NCI-H187 treated with DMSO at 0.1 percent for 48 hours (cell line): Measurements from ENCODE around the gene AFF3.

Experiments used
- DNase-seq: peaks from one replicate; lab custom pipeline; 2025; lab: John Stamatoyannopoulos, UW

Gene AFF3

DNA sequence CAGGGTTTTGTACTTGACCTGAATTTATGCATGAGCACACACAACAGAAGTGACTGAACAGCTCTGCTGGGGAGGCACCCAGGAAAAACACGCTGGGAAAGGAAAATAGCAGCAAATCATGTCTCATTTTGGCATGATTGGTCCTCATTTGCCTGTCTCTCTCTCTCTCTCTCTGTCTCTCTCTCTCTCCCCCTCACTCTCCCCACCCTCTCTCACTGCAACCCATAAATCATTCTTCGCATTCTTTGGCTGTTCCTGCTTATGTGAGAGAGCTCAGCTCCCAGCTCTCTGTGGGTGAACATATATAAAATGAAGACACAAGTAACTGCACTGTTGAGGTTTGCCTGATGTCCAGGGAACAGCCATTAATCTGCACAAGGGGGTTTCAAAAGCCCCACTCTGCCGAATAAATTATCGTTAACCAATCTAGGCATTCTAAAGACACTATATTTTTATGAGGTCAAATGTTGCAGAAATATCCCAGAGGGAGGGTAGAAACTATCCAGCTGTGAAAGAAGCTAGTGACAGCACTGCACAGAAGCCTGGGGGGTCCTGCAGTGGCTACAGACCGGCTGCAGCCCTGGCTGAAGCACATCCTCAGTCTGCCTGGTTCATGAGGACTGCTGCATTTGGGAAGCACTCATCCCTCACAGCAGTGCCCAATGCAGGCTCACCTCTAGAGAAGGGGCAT lies 260.3 kb downstream of the AFF3 start:
- no peak for DNase-seq

DNA sequence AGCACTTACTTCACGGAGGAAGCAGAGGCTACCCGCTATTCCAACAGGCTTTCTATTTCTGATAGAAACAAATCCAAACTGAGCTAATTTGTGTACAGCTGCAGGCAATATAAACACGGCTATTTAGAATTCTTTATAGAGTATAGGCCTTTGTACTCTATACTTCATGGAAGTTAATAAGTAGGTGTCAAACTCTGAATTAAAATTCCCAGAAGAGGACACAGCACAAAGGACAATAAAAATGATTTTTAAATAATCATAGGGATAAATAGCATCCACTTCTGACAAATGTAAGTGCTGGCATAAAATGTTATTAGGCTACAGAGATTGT lies 261.5 kb downstream of the AFF3 start:
- no peak for DNase-seq

DNA sequence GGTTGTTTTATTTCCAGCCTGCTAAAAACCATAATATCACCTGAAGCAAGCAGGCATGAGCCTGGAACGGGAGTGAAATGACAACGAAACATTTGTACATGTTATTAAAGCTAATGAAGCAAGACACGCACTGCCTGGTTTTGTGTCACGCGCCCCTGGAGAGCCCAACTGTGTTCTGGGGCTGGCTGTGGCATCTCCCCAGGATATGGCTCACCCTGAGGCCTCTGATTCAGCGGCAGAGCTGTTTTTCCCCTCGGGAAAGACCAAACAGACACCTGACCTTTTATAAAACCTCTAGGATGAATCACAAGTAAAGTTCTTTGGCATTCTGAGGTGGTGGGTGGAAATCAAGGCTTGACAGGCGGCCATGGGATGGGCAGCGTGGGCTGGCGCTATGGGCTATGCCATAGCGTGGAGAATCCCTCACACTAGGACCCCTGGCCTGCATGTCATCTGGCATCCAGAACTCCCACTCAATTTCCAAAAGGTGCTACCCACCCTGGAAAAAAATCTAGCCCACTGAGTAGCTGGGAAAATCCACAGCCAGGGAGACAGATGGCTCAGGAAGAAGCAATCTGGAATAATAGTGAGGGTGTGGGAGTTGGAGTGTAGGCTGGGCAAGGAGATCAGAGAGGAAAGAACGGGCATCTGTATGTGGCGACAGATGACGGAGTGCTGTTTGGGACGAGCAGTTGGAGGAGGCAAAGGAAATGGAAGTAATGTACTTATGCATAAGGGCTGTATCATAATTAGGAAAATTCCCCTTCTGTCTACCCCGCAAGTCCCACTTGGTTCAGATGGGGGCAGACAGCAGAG lies 262.0 kb downstream of the AFF3 start:
- no peak for DNase-seq

DNA sequence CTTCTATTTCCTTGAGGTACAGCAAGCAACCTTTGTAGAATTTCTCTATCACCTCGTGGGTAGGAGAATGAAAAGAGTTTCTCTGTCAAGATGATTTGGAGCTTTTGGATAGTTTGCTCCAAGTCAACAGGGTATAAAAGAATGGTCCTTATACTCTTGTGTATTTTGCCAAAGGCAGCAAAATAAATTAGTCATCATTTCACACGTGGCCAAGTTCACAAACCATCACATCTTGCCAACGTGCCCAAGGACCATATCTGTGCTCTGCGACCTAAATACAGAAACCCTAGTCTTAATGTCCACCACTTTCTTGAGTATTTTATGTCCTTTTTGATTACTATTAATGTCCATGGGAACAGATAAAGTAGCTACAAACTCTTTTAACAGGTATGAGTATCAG lies 262.9 kb downstream of the AFF3 start:
- no peak for DNase-seq

DNA sequence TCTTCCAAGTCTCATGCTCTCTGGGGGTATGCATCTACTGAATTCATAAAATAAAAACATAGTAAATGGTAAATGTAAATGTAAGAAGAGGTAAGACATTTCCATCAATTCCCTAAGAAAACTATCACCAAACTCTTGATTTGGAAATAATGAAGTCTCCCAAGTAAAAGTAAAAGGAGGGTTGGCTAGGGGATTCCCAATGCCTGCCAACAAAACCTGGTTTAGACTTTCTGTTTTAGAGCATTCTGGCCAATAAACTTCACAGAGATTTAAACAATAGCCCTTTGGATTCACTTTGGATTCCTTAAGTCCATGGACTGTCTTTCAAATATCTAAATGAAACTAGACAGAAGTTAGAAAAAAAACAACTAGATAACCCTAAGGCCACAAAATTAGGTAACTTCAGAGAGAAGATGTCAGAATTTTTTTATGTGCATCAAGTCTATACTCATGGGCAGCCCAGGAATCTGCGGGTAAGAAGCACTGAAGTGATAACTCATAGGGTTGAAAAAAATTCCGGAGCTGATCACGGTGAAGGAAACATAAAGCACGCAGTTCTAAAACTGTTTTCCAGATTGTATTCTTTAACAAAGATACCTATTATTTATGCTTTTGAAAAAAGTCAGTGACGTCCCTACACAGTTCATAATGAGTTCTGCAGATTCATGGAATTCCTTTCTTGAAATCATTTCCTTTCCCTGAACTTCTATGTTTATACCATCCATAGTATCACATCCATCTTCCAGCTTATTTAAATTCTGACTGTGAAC lies 263.6 kb downstream of the AFF3 start:
- no peak for DNase-seq

DNA sequence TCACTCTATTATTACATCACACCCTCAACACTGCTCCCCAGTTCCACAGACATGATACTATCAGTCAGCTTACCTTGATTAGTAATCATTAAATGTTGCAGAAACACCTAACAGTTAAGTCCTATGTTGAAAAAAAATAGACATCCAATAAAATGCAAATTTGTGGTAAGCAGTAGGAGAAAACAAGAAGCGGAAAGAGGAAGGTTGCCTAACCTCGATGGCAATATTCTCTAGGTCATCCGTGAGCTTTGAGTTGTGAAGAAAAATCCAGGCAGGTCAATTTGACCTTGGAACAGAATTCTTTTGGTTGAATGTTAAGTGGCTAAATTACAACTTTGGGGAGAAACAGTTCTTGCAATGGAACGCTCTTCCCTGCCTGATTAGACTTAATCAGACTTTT lies 264.4 kb downstream of the AFF3 start:
- no peak for DNase-seq

DNA sequence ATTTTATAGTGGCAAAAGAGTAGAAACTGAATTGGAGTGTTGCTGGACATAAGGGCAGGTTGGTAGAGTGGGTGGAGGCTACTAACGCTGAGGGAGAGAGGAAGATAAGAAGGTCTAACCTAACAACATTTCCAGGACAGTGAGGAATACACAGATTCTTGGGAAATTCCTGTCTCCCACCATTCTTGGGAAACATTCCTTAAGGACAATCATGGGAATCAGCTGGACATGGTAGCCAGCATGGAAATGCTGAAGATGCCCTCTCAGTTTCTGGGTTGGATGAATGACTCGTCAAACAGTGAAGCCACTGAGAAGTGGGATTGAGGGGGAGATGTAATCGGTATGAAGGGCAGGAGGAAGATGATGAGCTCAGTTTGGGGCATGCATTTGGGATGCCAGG lies 265.4 kb downstream of the AFF3 start:
- no peak for DNase-seq

DNA sequence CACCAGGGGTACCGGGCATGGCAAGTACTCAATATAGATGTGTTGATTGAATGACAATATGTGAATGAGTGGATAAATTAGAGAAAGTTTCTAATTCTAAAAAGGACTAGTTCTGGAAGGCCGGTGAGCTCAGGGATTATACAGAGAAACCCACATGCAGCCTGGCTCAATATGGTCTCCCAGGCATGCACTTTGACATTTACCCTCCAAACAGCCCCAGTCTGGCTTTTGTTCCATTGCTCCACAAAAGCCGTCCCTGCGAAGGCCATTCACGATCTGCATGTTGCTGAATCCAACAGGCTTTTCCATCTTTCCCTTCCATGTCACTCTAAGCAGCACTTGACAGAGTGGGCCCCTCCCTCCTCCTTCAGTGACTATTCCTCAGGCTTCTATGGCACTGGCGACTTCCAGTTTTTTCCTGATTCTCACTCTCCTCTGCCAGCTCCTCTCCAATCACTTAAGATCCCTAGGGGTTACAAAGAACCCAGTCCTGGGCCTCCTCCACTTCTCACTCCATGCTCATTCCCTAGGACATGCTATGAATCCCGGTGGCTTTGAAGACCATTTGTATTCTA lies 266.7 kb downstream of the AFF3 start:
- no peak for DNase-seq

DNA sequence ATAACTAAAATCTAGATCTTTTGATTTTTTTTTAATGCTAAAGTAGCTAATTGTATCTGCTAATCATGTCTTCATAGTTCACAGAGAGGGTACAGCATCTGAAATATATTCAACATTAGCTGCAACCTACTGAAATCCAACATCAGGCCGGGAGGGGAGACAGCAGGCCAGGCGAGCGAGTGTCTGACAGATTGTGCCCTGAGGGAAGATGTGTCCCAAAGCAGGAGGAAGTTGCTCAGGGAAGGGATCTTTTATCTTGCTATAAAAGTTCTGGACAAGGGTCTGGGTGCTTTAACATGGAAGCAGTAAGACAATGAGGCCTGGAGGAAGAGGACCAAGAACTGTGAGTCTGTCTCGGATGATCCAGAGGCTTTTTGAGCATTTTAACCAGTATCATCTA lies 274.1 kb downstream of the AFF3 start:
- no peak for DNase-seq

DNA sequence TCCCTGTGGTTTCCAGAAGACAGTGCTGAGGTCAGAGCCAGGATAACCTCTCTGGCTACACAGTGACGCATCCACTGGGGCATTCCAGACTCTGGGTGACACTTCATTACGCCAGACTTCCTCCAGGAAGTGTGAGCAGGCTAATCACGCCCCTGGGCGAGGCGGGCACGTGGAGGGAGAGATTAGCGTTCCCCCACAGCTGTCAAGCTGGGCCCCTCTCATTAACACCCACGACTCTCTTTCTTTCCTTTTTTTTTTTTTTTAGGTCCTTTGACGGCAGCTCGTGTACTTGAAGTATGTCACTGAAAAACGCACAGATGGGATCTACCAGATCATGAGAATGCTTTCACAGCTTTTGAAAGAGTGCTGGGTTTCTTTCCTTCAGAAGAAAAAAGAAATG lies 274.6 kb downstream of the AFF3 start:
- DNase-seq = no peak

DNA sequence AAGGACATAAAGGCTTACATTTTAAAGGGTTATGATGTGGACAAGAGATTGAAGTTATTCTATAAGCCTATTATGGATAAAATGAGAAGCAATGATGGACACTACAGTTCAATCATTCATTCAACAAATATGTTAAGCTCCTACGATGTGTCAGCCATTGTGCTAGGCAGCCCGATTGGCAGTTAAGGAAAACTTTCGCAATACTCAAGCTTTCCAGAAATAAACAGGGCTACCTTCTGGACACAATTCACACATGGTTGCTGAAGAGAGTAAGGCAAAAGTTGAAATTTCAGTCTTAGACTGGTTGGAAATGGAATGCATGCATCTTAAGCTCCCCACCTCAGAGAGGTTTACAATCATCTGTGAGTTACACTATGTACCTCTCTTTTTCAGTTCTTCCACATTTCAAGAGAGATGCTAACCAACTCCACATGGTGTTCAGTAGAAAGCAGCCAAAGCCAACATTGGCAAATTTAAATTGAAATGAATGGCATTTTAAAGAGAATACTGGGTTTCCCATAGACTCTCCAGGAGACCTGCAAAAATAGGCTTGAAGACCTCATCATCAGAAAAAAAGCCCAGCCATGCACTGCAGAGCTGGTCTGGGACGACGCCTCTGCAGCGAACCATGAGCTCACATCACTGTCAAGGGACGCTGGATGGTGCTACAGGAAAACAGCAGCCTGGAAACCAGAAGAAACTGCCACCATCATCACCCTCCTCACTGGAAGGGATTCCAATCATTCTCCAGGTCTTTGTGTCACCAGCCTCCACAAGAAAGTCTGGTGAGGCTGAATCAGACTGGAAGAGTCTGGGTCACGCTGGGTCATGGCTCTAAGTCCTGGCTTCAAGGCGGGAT lies 276.3 kb downstream of the AFF3 start:
- no peak for DNase-seq

DNA sequence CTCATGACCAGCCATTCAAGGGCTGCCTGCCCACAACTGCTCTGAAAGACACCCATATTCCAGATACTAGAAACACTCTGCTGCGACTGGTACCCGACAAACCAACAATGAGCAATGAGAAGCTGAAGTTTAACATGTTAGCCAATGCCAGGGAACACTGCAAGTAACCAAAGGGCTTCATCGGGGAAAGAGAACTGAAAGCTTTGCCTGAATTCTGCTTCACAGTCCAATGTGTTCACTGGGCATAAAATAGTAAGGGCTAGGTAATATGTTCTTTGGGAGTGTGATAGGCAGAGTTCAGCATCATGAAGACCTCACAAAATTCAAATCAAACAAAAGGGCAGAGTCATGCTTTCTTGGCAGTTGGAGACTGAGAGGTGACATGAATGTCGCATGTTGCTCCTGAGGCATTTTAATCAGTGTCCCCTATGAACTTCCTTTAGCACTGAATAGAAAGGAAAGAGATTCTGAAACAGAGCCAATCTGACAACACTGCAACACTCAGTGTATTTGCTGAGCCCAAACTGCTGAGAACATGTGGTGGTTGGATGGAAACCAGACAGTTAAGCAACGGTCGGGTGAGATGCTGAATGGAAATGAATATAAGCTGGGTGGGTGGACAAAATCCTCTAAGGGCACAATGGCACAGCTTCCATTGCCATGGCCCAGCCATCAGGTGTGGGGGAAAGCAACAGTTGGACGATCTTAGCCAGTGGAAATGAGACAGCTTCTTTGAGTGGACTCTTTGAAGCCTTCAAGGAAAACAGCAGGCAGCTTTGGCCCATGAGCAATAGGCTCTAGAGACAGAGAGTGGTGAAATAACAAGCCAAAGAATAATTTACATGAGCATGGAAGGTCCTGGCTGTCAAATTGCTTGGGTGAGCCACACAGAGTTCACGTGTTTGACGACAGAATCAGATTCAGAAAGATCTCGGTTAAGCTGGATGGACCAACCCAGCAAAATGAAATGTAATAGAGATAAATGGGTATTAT lies 277.5 kb downstream of the AFF3 start:
- DNase-seq = no peak

DNA sequence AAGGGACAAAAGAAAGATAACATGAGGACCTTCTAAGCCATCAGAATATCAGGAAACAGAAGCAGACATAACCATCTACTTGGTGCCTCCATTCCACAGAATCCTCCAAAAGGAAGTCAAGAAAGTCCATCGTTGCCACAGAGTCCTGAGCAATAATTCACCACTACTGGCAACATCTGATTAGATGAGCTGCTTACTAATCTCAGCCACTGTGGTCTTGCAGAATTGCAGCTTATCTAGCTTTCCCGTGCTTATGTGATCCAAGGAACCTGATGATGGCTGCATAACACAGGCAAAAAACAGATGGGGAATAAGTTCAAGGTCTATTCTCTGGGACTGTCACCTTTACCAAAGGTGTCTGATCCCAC lies 278.5 kb downstream of the AFF3 start:
- no peak for DNase-seq

DNA sequence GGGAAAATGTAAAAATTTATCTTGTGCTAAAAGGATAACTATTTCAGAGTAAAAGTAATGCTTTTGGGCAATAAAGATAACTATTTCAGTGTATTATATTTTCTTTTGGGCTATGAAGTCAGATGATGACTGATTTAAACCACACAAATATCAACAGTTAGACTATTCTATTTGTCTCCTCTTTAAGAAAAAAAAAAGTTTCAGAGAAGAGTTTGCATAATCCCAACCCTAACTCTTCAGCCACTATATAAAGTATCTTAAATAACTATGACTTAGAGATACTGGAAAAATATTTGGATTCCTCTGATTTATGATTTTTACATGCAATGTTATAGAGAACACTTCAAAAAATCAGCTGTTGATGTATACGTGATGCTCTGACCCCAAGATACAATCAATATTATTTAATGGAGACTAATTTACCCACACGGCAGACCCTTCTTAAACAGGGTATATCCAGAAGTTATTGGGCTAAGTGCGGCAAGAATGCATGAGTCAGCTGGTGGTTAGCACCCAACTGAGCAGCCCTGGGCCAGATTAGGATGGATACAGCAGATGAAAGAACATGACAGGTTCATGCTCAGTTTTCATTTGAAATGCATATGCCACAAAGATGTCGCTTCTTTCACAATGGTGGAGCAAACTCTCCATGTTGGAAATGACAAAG lies 279.0 kb downstream of the AFF3 start:
- no peak for DNase-seq

DNA sequence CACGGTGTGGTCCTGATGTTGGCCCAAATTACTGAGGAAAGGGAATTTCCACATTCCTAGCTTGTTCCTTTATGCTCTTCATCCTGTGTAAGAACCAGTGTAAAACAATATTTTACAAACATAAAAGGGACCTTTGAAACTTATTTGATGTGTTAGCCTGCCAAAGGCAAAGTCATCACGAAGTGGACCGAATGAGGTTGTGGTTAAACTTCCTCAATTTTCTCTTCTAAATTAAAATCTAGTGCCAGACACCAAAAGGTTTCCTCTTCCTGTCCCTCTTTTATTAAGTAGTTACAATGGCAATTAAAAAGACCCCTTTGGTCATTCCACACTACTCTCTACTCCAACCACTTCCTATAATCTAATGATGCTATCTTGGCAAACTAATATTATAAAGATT lies 279.8 kb downstream of the AFF3 start:
- no peak for DNase-seq

DNA sequence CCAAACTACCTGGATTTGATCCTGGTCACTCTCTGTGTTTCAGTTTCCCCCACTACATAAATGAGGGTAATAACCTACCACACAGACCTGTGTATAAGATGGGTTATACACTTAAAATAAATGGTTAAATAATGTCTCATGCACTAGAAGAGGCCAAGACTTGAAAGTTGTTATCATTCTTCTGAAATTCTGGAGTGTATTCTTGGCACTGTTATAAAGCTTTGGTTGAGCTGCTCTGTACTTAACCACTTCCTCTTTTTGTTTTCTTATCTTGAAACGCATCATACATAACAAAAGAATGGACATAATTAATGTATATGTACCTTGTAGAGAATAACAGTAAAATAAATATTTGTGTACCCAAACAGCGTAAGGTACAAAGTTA lies 281.0 kb downstream of the AFF3 start:
- DNase-seq = no peak

DNA sequence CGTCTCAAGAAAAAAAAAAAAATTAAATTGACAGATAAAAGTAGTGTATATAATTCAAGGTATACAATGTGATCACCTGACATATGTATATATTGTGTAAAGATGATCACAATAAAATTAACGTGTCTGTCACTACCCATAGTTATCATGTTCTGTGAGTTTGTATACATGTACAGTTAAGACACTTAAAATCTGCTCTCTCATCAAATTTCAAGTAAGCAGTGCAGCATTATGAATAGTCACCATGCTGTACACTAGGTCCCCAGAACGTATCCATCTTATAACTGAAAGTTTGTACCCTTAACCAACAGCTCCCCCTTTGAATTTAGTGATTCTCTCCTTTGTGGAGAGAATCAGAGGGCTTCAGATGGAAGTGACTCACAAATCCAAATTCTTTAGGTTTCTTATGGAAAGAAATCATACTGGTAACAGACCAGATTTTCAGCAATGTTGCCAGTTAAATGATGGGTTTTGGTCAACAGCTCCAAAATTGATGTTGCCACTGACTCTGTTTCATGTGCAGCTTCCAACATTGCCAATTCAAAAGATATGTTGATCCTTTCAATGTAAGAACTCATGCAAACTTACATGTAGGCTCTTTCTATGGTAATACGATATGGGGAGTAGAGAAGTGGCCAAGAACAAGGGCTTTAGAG lies 281.5 kb downstream of the AFF3 start:
- no peak for DNase-seq

DNA sequence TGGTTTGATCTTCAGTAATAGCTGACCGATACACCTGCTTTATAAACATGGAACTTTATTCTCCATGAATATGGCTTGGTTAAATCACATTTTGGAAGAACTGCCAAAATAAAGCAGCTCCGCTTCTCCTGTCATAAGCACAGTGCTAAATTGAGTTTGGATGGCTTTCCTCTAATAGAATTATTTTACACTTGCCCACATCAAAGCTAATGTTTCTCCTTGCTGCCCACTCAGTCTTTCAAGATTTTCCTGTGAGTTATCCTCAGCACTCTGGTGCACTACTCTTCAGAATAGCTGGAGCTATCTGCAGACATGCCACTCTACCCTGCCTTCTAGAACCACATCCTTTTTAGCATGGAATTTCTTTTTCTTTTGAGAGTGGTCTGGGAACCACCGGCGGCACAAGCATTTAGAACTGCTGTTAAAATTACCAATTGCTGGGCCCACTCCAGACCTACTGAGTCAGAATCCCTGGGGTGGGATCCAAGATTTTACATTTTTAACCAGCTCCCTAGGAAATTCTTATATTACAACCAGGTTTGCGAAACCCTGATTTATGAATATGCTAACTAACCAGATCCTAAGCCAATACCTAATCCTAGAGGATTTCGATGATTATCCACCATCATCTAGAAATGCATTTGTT lies 283.3 kb downstream of the AFF3 start:
- DNase-seq = no peak

DNA sequence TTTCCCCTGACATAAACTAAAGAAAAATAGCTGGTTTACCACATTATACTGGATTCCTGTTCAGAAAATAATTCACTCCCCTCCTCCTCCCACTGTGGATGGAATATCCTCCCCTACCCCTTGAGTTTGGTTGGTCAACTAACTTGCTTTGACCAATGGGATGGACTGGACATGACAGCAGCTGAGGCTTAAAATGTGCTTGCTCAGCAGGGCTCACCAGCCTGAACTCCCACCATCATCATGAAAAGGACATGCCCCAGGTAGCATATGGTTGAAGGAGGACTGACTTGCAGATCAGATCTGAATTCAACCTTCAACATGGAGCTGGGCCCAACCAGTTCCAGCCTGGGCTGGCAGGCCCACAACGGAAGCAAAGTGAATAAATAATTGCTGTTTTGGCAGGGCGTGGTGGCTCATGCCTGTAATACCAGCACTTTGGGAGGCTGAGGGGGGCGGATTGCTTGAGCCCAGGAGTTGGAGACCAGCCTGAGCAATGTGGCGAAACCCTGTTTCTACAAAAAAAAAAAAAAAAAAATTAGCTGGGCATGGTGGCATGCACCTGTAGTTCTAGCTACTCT lies 284.4 kb downstream of the AFF3 start:
- DNase-seq = no peak
